Psoas muscle (tissue), 8 donors: ENCODE results near the gene RAD51B. TPM values are rescaled to one million over a fixed set of nuclear protein-coding genes. Genes with fewer than 3 reads are reported as not detected.

ENCODE experiments used
- ATAC-seq, 4 donors: fragments of 200-7000 bp; cut with Tn5 transposase; one replicate each; pipeline ENCODE4 v1.9.1; 2020; ENCODE audit warnings: moderate library complexity in 3 of 4, mild to moderate bottlenecking in 2 of 4
- DNase-seq, 2 donors: peaks; one replicate each; pipeline ENCODE4 v3.0.0-alpha.2; 2020
- H3K27ac ChIP-seq: fragments of 200-600 bp; one replicate; pipeline ENCODE4 v1.8.0; 2022
- H3K27me3 ChIP-seq, 3 donors: fragments of 200-600 bp in 1 of 3; one replicate each; pipeline versions ENCODE4 v1.6.1 to v1.8.0; 2013 to 2022; ENCODE audit warnings: low read length in 2 of 3, mild to moderate bottlenecking in 2 of 3, moderate library complexity in 1 of 3; ENCODE audit not compliant: insufficient read depth in 3 of 3
- H3K36me3 ChIP-seq, 2 donors: fragments of 200-600 bp in 1 of 2; one replicate each; pipeline versions ENCODE4 v1.6.1 to v1.8.0; 2013 to 2022; ENCODE audit warnings: low read depth in 1 of 2, mild to moderate bottlenecking in 1 of 2, moderate library complexity in 1 of 2; ENCODE audit not compliant: insufficient read depth in 1 of 2
- H3K4me1 ChIP-seq: fragments of 200-600 bp; one replicate; pipeline ENCODE4 v1.8.0; 2022
- H3K4me3 ChIP-seq: fragments of 200-600 bp; one replicate; pipeline ENCODE4 v1.8.0; 2022; ENCODE audit warnings: mild to moderate bottlenecking
- H3K9me3 ChIP-seq: fragments of 200-600 bp; one replicate; pipeline ENCODE4 v1.8.0; 2022
- WGBS, 3 donors: extraction: QIAGEN DNeasy Blood & Tissue Kit; methylation state at CpG; one replicate each; pipeline versions ENCODE4 v1.1.6 to v1.1.7; 2013; 5-methylcytosine and 5-hydroxymethylcytosine counted together
- intact Hi-C, 2 donors: fragments of 100-400 bp; cut with DNase I; formaldehyde crosslinking; loops; one replicate each; pipeline versions ENCODE4 v1.11.0 to v1.14.2; 2022
- polyA plus RNA-seq, 3 donors: library from polyadenylated mRNA; stranded (reverse); fragments of 200-250 nt; gene quantifications; one replicate each; pipeline ENCODE4 v1.2.3, GENCODE V29; 2013
- total RNA-seq, 4 donors: library from RNA; stranded (reverse); fragmentation: NEBNext Ultra II Directional in 2 of 4; extraction: Animal tissue kit (Norgen Biotek cat#: 25700) in 2 of 4; gene quantifications; one replicate each; pipeline versions ENCODE4 v1.2.1 to v1.2.4, GENCODE V29; 2021 to 2023
- TF ChIP-seq, protein P1 (sequence below): fragments of 200-600 bp; IDR thresholded peaks from one replicate; pipeline ENCODE4 v1.8.0; 2022; ENCODE audit warnings: antibody characterized with exemption
- donor health status: healthy with polysubstance abuse.
- donor health status: DM: no; HTN: no; CAD: no; lungs with moderate emphysema.
- donor health status: Bipolar disorder and iron deficiency.
- donor health status: healthy.
- donor health status: DM: yes; HTN: yes; CAD: no.
- donor health status: DM: no; HTN: no; CAD: no.
- donor health status: DM: no; HTN: no; CAD: no.
- donor health status: DM: yes; HTN: yes; CAD: no.

The RAD51B gene
- total and polyA plus RNA-seq, 7 donors: 0.60 to 7.2 (median 2.2) TPM

DNA sequence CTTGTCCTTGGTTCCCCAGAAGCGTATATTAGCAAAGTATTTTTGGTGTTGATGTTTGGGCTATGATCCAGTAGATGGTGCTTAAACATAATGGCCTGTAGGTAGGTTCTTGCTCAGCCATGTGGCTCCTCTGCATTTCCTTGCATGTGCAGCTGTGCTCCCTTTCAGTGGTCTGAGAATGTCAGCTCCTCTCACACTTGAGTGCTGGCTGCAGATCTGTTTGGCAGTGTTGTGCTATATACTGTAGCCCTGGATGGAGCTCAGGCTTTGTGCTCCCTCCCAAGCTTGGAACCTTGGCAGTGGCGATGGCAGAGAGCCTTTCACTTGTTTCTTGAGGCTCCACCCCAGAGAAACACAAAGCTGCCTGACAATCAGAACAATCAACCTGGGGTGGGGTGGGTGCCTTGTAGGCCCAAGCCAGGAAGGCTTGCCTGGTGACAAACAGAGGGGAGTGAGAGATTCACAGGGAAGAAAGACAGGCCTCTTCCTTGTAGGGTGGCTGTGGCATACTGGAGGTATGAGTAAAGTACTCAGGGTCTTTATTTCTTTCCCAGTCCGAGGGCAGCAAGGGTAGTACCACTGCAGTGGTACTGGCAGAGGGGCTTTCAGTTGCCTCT lies 255.3 kb downstream of the RAD51B start:
- DNase-seq: no peak
- 58 to 83% (median 78%) methylated on average over 3 of the region's 3 CpGs for WGBS, 3 donors
- TF ChIP-seq, protein P1, sequence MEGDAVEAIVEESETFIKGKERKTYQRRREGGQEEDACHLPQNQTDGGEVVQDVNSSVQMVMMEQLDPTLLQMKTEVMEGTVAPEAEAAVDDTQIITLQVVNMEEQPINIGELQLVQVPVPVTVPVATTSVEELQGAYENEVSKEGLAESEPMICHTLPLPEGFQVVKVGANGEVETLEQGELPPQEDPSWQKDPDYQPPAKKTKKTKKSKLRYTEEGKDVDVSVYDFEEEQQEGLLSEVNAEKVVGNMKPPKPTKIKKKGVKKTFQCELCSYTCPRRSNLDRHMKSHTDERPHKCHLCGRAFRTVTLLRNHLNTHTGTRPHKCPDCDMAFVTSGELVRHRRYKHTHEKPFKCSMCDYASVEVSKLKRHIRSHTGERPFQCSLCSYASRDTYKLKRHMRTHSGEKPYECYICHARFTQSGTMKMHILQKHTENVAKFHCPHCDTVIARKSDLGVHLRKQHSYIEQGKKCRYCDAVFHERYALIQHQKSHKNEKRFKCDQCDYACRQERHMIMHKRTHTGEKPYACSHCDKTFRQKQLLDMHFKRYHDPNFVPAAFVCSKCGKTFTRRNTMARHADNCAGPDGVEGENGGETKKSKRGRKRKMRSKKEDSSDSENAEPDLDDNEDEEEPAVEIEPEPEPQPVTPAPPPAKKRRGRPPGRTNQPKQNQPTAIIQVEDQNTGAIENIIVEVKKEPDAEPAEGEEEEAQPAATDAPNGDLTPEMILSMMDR: no peak
- Histone ChIP-seq H3K4me1 (no peaks in the 10 kb centered on the region), H3K4me3 (no peak overlapping the region), H3K9me3 (peaks cover 11% of the 10 kb centered on the region), H3K27me3 (no peaks in the 10 kb centered on the region), H3K27ac (no peak overlapping the region), H3K36me3 (no peaks in the 10 kb centered on the region)
- intact Hi-C loops: loop anchor here in 1 of 2 donors (5.0 kb wide), 1 partner anchor 732 kb away; no protein-coding TSS in a partner anchor
- no peak for ATAC-seq

DNA sequence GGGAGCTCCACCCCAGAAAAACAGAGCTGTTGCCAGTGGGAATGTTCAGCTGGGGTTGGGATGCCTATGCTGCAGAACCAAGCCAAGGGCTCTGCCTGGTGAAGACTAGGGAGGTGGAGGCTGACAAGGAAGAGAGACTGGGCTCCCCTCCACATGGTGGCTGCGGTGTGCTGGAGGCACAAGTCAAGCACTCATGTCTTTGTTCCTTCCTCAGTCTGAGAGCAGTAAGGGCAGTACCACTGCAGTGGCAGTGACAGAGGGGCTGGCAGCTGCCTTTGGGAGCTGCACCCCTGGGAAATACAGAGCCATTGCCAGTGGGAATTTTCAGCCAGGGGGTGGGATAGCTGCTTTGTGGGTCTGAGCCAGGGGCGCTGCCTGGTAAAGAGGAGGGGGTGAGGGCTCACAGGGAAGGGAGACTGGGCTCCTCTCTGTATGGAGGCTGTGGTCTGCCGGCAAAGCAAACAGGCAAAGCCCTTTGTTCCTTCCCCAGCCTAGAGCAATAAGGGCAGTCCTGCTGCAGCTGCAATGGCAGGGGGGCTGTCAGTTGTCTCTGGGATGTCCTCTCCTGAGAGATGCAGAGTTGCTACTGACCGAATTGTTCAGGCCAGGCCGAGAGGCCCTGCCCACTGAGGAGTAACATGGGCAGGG lies 255.9 kb downstream of the RAD51B start:
- Histone ChIP-seq H3K9me3 (peaks cover 6% of the 10 kb centered on the region), H3K4me3 (no peak overlapping the region), H3K4me1 (no peaks in the 10 kb centered on the region), H3K27me3 (no peaks in the 10 kb centered on the region), H3K36me3 (no peaks in the 10 kb centered on the region), H3K27ac (no peak overlapping the region)
- ATAC-seq (no peak), DNase-seq (no peak)
- intact Hi-C loops: loop anchor here in 1 of 2 donors (5.0 kb wide), 1 partner anchor 732 kb away; no protein-coding TSS in a partner anchor
- TF ChIP-seq, protein P1: no peak
- WGBS, 3 donors: 87 to 92% (median 90%) methylated on average over 5 of the region's 5 CpGs

DNA sequence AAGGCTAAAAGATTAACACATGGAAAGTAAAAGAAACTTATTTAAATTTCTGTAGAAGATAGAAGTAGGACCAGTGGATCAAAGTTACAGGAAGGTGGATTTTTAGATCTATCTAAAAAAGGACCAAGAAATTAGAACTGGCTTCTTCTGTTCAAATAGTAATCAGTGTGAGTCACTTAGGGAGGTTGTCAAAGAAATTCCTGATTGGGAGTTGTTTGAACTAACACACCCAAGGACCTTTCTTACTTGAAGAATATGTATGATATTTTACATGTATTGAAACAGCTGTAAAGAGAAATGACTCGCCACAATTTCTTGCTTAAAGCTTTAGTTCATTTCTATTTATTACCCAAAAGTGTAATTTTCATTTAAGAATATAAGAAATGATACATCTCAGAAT lies 256.9 kb downstream of the RAD51B start:
- 98 to 100% (median 100%) methylated on average over 1 of the region's 1 CpG for WGBS, 3 donors
- no peak for DNase-seq
- no peak for ATAC-seq
- intact Hi-C loops: loop anchor here in 1 of 2 donors (5.0 kb wide), 1 partner anchor 731 kb away; no protein-coding TSS in a partner anchor
- TF ChIP-seq, protein P1: no peak
- Histone ChIP-seq H3K4me3 (no peak overlapping the region), H3K27me3 (no peaks in the 10 kb centered on the region), H3K36me3 (no peaks in the 10 kb centered on the region), H3K27ac (no peak overlapping the region), H3K4me1 (no peaks in the 10 kb centered on the region), H3K9me3 (peaks cover 1% of the 10 kb centered on the region)

- ATAC-seq (no peak), DNase-seq (no peak)
- H3K4me3 ChIP-seq: no peak overlapping the region
- no peaks in the 10 kb centered on the region for H3K9me3 ChIP-seq
- TF ChIP-seq, protein P1: no peak
- H3K27ac ChIP-seq: no peak overlapping the region
- no peaks in the 10 kb centered on the region for H3K27me3 ChIP-seq
- no peaks in the 10 kb centered on the region for H3K36me3 ChIP-seq
- intact Hi-C loops: loop anchor here in 1 of 2 donors (2.0 to 10.0 kb wide), 3 partner anchors 71 to 727 kb away; no protein-coding TSS in a partner anchor
- no peaks in the 10 kb centered on the region for H3K4me1 ChIP-seq
Measured at GRCh38 chr14:68079941-68080697, 260.5 kb downstream of the RAD51B start.
